ENCODE data around the gene SLC27A3.
"Not testable (repeated sequence)": the region's sequence is repeated elsewhere in the genome, so short reads cannot be mapped to it uniquely, and the experiment has no call there.

Gene SLC27A3

DNA sequence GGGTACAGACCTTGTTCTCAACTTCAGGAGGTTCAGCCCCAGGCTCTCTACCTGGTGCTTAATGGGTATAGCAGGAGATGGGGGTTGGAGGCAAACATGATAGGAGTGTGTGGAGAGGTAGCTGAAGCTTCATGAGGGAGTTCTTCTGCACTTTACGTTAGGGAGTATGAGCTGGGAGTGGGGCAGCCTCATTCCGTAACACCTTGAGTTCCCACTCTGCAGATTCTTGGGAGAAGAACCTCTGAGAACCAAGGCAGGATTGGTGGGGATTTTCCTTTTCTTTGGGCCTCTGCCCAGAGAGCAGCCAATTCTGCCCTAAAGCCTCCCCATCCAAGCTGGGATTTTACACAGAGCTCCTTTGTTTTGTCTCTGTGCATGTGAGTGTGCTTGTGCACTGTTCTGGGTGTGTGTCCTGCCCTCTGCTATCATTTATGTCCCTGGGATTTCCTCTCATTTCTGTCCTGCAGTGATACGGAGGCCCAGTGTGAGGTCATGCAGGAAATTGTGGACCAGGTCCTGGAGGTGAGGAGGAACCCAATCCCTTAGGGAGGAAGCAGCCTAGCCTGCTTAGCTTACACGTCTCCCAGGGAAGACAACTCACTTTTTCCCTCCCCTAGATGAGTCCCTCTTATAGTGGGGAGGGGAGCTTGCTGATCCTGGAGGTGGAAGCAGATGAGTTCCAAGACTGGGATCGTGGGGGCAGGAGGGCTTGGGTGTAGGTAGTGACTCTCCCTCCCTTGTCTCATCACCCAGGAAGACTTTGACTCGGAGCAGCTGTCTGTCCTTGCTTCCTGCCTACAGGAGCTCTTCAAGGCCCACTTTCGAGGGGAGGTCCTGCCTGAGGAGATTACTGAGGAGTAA is 11.6 kb upstream of the SLC27A3 start:
- no peaks in the 10 kb centered on the region for H3K4me1 ChIP-seq (ENCODE audit: control insufficient read depth, low read length)
- TF ChIP-seq EZH2phosphoT487 (IDR thresholded peaks at IDR 0.05; ENCODE audit: borderline replicate concordance, low read length), result no peak
- H3K4me2 ChIP-seq (ENCODE audit: low read length), result no peak overlapping the region
- H3F3A ChIP-seq (ENCODE audit: control insufficient read depth, insufficient read depth), result no peaks in the 10 kb centered on the region
- no peak overlapping the region for H3K27ac ChIP-seq (ENCODE audit: low read depth, low read length)
- H3K27me3 ChIP-seq (ENCODE audit: control insufficient read depth, low read length), result no peaks in the 10 kb centered on the region
- no peaks in the 10 kb centered on the region for H3K79me2 ChIP-seq (ENCODE audit: control insufficient read depth, low read length)
- peaks cover 62% of the 10 kb centered on the region for H3K36me3 ChIP-seq (ENCODE audit: control insufficient read depth, low read length)
- H3K9me2 ChIP-seq (replicated peaks; ENCODE audit: control insufficient read depth, low read length), result no peaks in the 10 kb centered on the region
- H4K20me1 ChIP-seq (ENCODE audit: control insufficient read depth, insufficient read depth, low read depth, low read length), result no peaks in the 10 kb centered on the region
- H3K9me3 ChIP-seq (ENCODE audit: control insufficient read depth, insufficient read depth, low read length), result no peaks in the 10 kb centered on the region
- H3K4me3 ChIP-seq (ENCODE audit: low read length), result no peak overlapping the region

DNA sequence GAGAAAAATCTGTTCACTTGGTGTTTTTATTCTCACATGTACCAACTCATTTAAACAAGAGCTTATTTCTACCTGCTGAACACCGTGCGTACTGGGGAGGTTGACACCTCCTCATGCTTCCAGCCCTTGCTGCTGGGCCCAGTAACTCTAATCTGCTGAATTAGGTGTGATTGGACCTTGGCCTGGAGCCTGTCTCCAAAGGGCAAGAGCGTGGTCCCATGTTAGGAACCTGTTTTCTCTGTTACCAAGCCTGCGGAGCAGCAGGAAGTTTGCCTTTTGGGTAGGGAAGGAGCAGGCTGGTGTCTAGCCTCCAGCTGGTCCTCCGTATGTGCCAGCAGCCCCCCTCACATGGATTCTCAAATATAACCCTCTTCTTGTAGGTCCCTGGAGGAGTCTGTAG is 10.9 kb upstream of the SLC27A3 start:
- Histone ChIP-seq H3K9me3 (ENCODE audit: control insufficient read depth, insufficient read depth, low read length) (no peaks in the 10 kb centered on the region), H3K36me3 (ENCODE audit: control insufficient read depth, low read length) (peaks cover 60% of the 10 kb centered on the region), H3K9me2 (replicated peaks; ENCODE audit: control insufficient read depth, low read length) (no peaks in the 10 kb centered on the region), H3K27ac (ENCODE audit: low read depth, low read length) (no peak overlapping the region), H3K79me2 (ENCODE audit: control insufficient read depth, low read length) (no peaks in the 10 kb centered on the region), H3K27me3 (ENCODE audit: control insufficient read depth, low read length) (no peaks in the 10 kb centered on the region), H4K20me1 (ENCODE audit: control insufficient read depth, insufficient read depth, low read depth, low read length) (no peaks in the 10 kb centered on the region), H3K4me3 (ENCODE audit: low read length) (no peak overlapping the region), H3K4me2 (ENCODE audit: low read length) (no peak overlapping the region), H3F3A (ENCODE audit: control insufficient read depth, insufficient read depth) (no peaks in the 10 kb centered on the region), H3K4me1 (ENCODE audit: control insufficient read depth, low read length) (no peaks in the 10 kb centered on the region)
- TF ChIP-seq EZH2phosphoT487 (IDR thresholded peaks at IDR 0.05; ENCODE audit: borderline replicate concordance, low read length), result no peak
- TF ChIP-seq, protein P1, sequence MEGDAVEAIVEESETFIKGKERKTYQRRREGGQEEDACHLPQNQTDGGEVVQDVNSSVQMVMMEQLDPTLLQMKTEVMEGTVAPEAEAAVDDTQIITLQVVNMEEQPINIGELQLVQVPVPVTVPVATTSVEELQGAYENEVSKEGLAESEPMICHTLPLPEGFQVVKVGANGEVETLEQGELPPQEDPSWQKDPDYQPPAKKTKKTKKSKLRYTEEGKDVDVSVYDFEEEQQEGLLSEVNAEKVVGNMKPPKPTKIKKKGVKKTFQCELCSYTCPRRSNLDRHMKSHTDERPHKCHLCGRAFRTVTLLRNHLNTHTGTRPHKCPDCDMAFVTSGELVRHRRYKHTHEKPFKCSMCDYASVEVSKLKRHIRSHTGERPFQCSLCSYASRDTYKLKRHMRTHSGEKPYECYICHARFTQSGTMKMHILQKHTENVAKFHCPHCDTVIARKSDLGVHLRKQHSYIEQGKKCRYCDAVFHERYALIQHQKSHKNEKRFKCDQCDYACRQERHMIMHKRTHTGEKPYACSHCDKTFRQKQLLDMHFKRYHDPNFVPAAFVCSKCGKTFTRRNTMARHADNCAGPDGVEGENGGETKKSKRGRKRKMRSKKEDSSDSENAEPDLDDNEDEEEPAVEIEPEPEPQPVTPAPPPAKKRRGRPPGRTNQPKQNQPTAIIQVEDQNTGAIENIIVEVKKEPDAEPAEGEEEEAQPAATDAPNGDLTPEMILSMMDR (IDR thresholded peaks at IDR 0.05; ENCODE audit: low read depth, low read length, poor library complexity, severe bottlenecking), result no peak

DNA sequence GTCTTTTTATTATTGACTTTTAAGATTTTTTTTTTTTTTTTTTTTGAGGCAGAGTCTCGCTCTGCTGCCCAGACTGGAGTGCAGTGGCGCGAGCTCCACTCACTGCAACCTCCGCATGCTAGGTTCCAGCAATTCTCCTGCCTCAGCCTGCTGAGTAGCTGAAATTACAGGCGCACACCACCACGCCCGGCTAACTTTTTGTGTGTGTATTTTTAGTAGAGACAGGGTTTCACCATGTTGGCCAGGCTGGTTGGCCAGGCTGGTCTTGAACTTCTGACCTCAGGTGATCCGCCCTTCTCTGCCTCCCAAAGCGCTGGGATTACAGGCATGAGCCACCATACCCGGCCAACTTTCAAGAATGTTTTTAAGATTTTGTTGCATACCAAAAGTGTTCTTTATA is 8.5 kb upstream of the SLC27A3 start:
- H3K4me3 ChIP-seq (ENCODE audit: low read length); H3K4me2 ChIP-seq (ENCODE audit: low read length); H3K27me3 ChIP-seq (ENCODE audit: control insufficient read depth, low read length); H3K9me3 ChIP-seq (ENCODE audit: control insufficient read depth, insufficient read depth, low read length); H3F3A ChIP-seq (ENCODE audit: control insufficient read depth, insufficient read depth); H3K79me2 ChIP-seq (ENCODE audit: control insufficient read depth, low read length); H4K20me1 ChIP-seq (ENCODE audit: control insufficient read depth, insufficient read depth, low read depth, low read length); H3K9me2 ChIP-seq (replicated peaks; ENCODE audit: control insufficient read depth, low read length); H3K27ac ChIP-seq (ENCODE audit: low read depth, low read length): not testable (repeated sequence)
- Histone ChIP-seq H3K36me3 (ENCODE audit: control insufficient read depth, low read length) (peaks cover 67% of the 10 kb centered on the region), H3K4me1 (ENCODE audit: control insufficient read depth, low read length) (peaks cover 20% of the 10 kb centered on the region)

DNA sequence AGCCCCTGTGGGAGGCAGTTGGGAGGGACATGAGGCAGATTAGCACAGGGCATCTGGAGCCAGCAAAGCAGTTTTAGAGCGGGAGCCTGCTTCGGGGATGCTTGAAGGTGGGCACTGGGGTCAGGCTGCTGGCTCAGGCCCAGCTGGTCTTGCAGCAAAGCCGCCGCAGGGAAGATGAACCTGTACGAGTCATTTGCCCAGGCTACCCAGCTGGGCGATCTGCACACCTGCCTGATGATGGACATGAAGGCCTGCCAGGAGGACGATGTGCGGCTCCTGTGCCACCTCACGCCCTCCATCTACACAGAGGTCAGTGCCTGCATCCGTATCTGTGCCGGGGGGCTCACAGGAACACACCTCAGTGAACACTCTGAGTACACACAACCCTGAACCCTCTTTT is 7.7 kb upstream of the SLC27A3 start:
- Histone ChIP-seq H3F3A (ENCODE audit: control insufficient read depth, insufficient read depth) (no peaks in the 10 kb centered on the region), H3K27me3 (ENCODE audit: control insufficient read depth, low read length) (no peaks in the 10 kb centered on the region), H3K4me3 (ENCODE audit: low read length) (no peak overlapping the region), H3K27ac (ENCODE audit: low read depth, low read length) (no peak overlapping the region), H3K79me2 (ENCODE audit: control insufficient read depth, low read length) (no peaks in the 10 kb centered on the region), H4K20me1 (ENCODE audit: control insufficient read depth, insufficient read depth, low read depth, low read length) (no peaks in the 10 kb centered on the region), H3K9me2 (replicated peaks; ENCODE audit: control insufficient read depth, low read length) (no peaks in the 10 kb centered on the region), H3K4me1 (ENCODE audit: control insufficient read depth, low read length) (peaks cover 21% of the 10 kb centered on the region), H3K36me3 (ENCODE audit: control insufficient read depth, low read length) (peaks cover 72% of the 10 kb centered on the region), H3K9me3 (ENCODE audit: control insufficient read depth, insufficient read depth, low read length) (no peaks in the 10 kb centered on the region), H3K4me2 (ENCODE audit: low read length) (no peak overlapping the region)
- TF ChIP-seq EZH2phosphoT487 (IDR thresholded peaks at IDR 0.05; ENCODE audit: borderline replicate concordance, low read length), result no peak
- TF ChIP-seq, protein P1 (IDR thresholded peaks at IDR 0.05; ENCODE audit: low read depth, low read length, poor library complexity, severe bottlenecking), result no peak
